Liver (tissue), 9 donors: Measurements from ENCODE around the gene SLC2A4. TPM values are rescaled to one million over a fixed set of nuclear protein-coding genes. Genes with fewer than 3 reads are reported as not detected.

Experiments used
- DNase-seq: peaks from one replicate; pipeline ENCODE4 v3.0.0-alpha.2; 2017; ENCODE audit warnings: low spot score
- H3K27ac ChIP-seq, 2 donors: one replicate each; pipeline ENCODE4 v1.7.0; 2013; ENCODE audit warnings: inconsistent platforms in 2 of 2, low read length in 2 of 2, control low read depth in 1 of 2, low read depth in 1 of 2, mild to moderate bottlenecking in 1 of 2
- H3K27me3 ChIP-seq, 4 donors: one replicate each; pipeline versions ENCODE4 v1.6.1 to v1.7.0; 2013; ENCODE audit warnings: low read length in 3 of 4, inconsistent platforms in 1 of 4, mild to moderate bottlenecking in 1 of 4, moderate library complexity in 1 of 4; ENCODE audit not compliant: control insufficient read depth in 4 of 4, insufficient read depth in 4 of 4
- H3K36me3 ChIP-seq, 4 donors: one replicate each; pipeline versions ENCODE4 v1.6.1 to v1.7.0; 2013; ENCODE audit warnings: low read length in 3 of 4, mild to moderate bottlenecking in 3 of 4, low read depth in 1 of 4, moderate library complexity in 1 of 4; ENCODE audit not compliant: control insufficient read depth in 4 of 4, insufficient read depth in 3 of 4
- H3K4me1 ChIP-seq, 4 donors: one replicate each; pipeline versions ENCODE4 v1.6.1 to v1.7.0; 2013; ENCODE audit warnings: low read length in 3 of 4, mild to moderate bottlenecking in 3 of 4, moderate library complexity in 1 of 4; ENCODE audit not compliant: control insufficient read depth in 4 of 4, insufficient read depth in 4 of 4
- H3K4me3 ChIP-seq, 3 donors: one replicate each; pipeline versions ENCODE4 v1.6.1 to v1.7.0; 2013; ENCODE audit warnings: low read length in 3 of 3, control low read depth in 1 of 3, low read depth in 1 of 3, mild to moderate bottlenecking in 1 of 3
- H3K9ac ChIP-seq, 2 donors: one replicate each; pipeline ENCODE4 v1.7.0; 2013; ENCODE audit warnings: low read length in 2 of 2, mild to moderate bottlenecking in 2 of 2, moderate library complexity in 2 of 2, control low read depth in 1 of 2, low read depth in 1 of 2
- H3K9me3 ChIP-seq, 4 donors: one replicate each; pipeline versions ENCODE4 v1.6.1 to v1.7.0; 2013; ENCODE audit warnings: low read length in 3 of 4; ENCODE audit not compliant: control insufficient read depth in 4 of 4
- EGR1 ChIP-seq, 2 donors: IDR thresholded peaks; 2 replicates each; pipeline ENCODE4 v1.6.1; 2016 to 2018; ENCODE audit warnings: antibody characterized with exemption in 2 of 2, low read depth in 2 of 2
- FOXA1 ChIP-seq: IDR thresholded peaks from 2 replicates; pipeline ENCODE4 v1.6.1; 2016; ENCODE audit warnings: antibody characterized with exemption
- FOXA2 ChIP-seq: IDR thresholded peaks from 2 replicates; pipeline ENCODE4 v1.6.1; 2016; ENCODE audit warnings: antibody characterized with exemption
- GABPA ChIP-seq, 2 donors: IDR thresholded peaks in 1 of 2; conservative IDR thresholded peaks in 1 of 2; 2 replicates each; pipeline ENCODE4 v1.6.1; 2016; ENCODE audit warnings: antibody characterized with exemption in 2 of 2, mild to moderate bottlenecking in 1 of 2, moderate library complexity in 1 of 2
- HNF4A ChIP-seq, 2 donors: conservative IDR thresholded peaks; 2 replicates each; pipeline ENCODE4 v1.6.1; 2016; ENCODE audit warnings: antibody characterized with exemption in 2 of 2, mild to moderate bottlenecking in 2 of 2
- HNF4G ChIP-seq: IDR thresholded peaks from 2 replicates; pipeline ENCODE4 v1.6.1; 2016; ENCODE audit warnings: antibody characterized with exemption
- JUND ChIP-seq, 2 donors: IDR thresholded peaks; 2 replicates each; pipeline ENCODE4 v1.6.1; 2016; ENCODE audit warnings: antibody characterized with exemption in 2 of 2
- NR2F2 ChIP-seq: IDR thresholded peaks from 2 replicates; pipeline ENCODE4 v1.6.1; 2016; ENCODE audit warnings: antibody characterized with exemption
- RAD21 ChIP-seq, 2 donors: IDR thresholded peaks; 2 replicates each; pipeline ENCODE4 v1.6.1; 2016; ENCODE audit warnings: antibody characterized with exemption in 2 of 2, mild to moderate bottlenecking in 2 of 2
- RXRA ChIP-seq, 2 donors: IDR thresholded peaks; 2 replicates each; pipeline ENCODE4 v1.6.1; 2017 to 2018; ENCODE audit warnings: antibody characterized with exemption in 2 of 2, mild to moderate bottlenecking in 1 of 2
- SP1 ChIP-seq: IDR thresholded peaks from 2 replicates; pipeline ENCODE4 v1.6.1; 2018; ENCODE audit warnings: antibody characterized with exemption, mild to moderate bottlenecking
- TAF1 ChIP-seq: conservative IDR thresholded peaks from 2 replicates; pipeline ENCODE4 v1.6.1; 2016; ENCODE audit warnings: antibody characterized with exemption, mild to moderate bottlenecking
- YY1 ChIP-seq: IDR thresholded peaks from 2 replicates; pipeline ENCODE4 v1.6.1; 2016; ENCODE audit warnings: antibody characterized with exemption, mild to moderate bottlenecking
- WGBS: extraction: QIAGEN DNeasy Blood & Tissue Kit; methylation state at CpG from one replicate; pipeline ENCODE4 v1.1.7; 2013; 5-methylcytosine and 5-hydroxymethylcytosine counted together
- polyA plus RNA-seq, 2 donors: library from polyadenylated mRNA; stranded (reverse) in 1 of 2; unstranded in 1 of 2; fragments of 200-250 nt in 1 of 2; fragments of >200 nt in 1 of 2; fragmentation: Nextera tagmentation in 1 of 2; extraction: Ambion mirVana in 1 of 2; gene quantifications; one replicate each; pipeline versions ENCODE4 v1.2.1 to v1.2.3, GENCODE V29; 2013 to 2015
- total RNA-seq, 2 donors: library from RNA; depleted of rRNA; stranded (reverse); fragments of >200 nt; gene quantifications; one replicate each; pipeline ENCODE4 v1.2.3, GENCODE V29; 2014
- TF ChIP-seq, protein P1 (sequence below): IDR thresholded peaks from 2 replicates; pipeline ENCODE4 v1.6.1; 2016; ENCODE audit warnings: antibody characterized with exemption, mild to moderate bottlenecking
- TF ChIP-seq, protein P2 (sequence below): IDR thresholded peaks from 2 replicates; pipeline ENCODE4 v1.6.1; 2016; ENCODE audit warnings: antibody characterized with exemption
- TF ChIP-seq, protein P3 (sequence below): IDR thresholded peaks from 2 replicates; pipeline ENCODE4 v1.6.1; 2016; ENCODE audit warnings: antibody characterized with exemption
- TF ChIP-seq, protein P4 (sequence below): fragments of 150-350 bp; IDR thresholded peaks from 2 replicates; pipeline ENCODE4 v1.5.1; 2017; ENCODE audit warnings: improper control_type of control experiment, low read depth, low read length; ENCODE audit not compliant: missing input control
- TF ChIP-seq, protein P5 (sequence below): IDR thresholded peaks from 2 replicates; pipeline ENCODE4 v1.6.1; 2016; ENCODE audit warnings: antibody characterized with exemption
- donor health status: healthy.
- donor health status: healthy.
- donor health status: healthy.
- donor health status: healthy.
- donor health status: healthy.

Gene SLC2A4
- total and polyA plus RNA-seq, 4 donors = 0.42 to 10.6 (median 1.6) TPM

DNA sequence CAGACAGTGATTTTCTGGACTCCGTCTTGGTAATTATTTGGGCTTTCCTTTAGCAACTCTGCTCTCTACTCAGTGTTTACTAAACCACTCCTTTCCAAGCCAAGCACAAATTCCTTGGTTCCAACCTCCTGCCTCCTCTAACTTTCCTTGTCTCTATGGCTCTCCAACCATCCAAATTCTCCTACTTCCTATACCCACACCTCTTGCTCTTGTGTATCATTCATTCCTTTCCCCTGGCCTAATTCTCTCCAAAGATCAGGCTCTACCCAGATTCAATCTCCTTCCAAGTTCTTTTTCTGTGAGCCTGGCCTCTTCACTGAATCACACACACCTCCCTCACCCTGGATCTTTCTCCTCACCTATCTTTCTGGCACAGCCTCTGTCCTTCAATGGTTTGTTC, 46.5 kb downstream of the SLC2A4 start (continued):
- TF ChIP-seq, protein P1, sequence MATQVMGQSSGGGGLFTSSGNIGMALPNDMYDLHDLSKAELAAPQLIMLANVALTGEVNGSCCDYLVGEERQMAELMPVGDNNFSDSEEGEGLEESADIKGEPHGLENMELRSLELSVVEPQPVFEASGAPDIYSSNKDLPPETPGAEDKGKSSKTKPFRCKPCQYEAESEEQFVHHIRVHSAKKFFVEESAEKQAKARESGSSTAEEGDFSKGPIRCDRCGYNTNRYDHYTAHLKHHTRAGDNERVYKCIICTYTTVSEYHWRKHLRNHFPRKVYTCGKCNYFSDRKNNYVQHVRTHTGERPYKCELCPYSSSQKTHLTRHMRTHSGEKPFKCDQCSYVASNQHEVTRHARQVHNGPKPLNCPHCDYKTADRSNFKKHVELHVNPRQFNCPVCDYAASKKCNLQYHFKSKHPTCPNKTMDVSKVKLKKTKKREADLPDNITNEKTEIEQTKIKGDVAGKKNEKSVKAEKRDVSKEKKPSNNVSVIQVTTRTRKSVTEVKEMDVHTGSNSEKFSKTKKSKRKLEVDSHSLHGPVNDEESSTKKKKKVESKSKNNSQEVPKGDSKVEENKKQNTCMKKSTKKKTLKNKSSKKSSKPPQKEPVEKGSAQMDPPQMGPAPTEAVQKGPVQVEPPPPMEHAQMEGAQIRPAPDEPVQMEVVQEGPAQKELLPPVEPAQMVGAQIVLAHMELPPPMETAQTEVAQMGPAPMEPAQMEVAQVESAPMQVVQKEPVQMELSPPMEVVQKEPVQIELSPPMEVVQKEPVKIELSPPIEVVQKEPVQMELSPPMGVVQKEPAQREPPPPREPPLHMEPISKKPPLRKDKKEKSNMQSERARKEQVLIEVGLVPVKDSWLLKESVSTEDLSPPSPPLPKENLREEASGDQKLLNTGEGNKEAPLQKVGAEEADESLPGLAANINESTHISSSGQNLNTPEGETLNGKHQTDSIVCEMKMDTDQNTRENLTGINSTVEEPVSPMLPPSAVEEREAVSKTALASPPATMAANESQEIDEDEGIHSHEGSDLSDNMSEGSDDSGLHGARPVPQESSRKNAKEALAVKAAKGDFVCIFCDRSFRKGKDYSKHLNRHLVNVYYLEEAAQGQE = no peak
- TF ChIP-seq RXRA (IDR thresholded peaks at IDR 0.05) = no peak

DNA sequence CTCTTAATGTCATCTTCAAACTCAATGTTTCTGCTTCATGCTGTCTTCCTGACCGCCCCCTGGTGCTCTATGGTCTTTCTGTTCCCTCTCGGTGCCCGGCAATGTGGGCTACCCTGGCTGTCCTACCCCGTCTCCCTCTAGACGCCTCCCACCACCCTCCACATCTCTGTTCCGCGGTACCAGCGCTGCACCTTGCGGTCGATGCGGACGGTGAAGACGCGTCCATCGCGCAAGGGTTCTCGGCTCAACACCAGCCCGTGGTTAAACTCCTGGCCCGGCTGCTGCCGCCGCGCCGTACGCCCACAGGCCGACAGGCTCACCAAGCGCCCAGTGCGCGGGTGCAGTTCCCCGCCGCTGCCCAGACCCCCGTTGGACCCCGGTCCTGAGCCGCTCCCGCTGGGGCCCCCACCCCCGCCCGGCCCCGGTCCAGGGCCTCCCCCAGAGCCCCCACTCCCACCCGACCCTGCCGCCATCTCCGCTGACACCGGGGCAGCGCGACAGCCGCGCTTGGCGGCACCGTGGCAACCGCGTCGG, 47.4 kb downstream of the SLC2A4 start, which contains the start of gene NEURL4:
Gene NEURL4 (minus strand): TSS at position 496 of the 534 bp plus-strand sequence. CDS start 23 bp downstream, at position 473.
- peaks cover 0 to 23% (median 8%) of the 10 kb centered on the region in 4 donors for H3K36me3 ChIP-seq
- H3K4me1 ChIP-seq = peaks cover 8 to 22% (median 15%) of the 10 kb centered on the region in 4 donors
- H3K4me3 ChIP-seq = peak within 1 kb of the TSS; percentile 70 to 93 (median 84)
- H3K27ac ChIP-seq = peak within 1 kb of the TSS; percentile 65 to 82
- under 1% methylated on average over 50 of the region's 50 CpGs for WGBS
- peak within 1 kb of the TSS; percentile 57 to 68 for H3K9ac ChIP-seq
- no peak for DNase-seq
- no peaks in the 10 kb centered on the region for H3K27me3 ChIP-seq
- no peaks in the 10 kb centered on the region for H3K9me3 ChIP-seq
- TF ChIP-seq RXRA (IDR thresholded peaks at IDR 0.05) = no peak
- TF ChIP-seq GABPA (IDR thresholded peaks at IDR 0.05 in 1 of 2, conservative IDR thresholded peaks at IDR 0.05 in 1 of 2) = no peak
- TF ChIP-seq, protein P2, sequence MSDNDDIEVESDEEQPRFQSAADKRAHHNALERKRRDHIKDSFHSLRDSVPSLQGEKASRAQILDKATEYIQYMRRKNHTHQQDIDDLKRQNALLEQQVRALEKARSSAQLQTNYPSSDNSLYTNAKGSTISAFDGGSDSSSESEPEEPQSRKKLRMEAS = no peak
- no peak for TF ChIP-seq NR2F2
- TF ChIP-seq FOXA2 = no peak
- TF ChIP-seq TAF1 = no peak
- TF ChIP-seq, protein P3, sequence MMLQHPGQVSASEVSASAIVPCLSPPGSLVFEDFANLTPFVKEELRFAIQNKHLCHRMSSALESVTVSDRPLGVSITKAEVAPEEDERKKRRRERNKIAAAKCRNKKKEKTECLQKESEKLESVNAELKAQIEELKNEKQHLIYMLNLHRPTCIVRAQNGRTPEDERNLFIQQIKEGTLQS = no peak
- no peak for TF ChIP-seq FOXA1
- TF ChIP-seq, protein P4, sequence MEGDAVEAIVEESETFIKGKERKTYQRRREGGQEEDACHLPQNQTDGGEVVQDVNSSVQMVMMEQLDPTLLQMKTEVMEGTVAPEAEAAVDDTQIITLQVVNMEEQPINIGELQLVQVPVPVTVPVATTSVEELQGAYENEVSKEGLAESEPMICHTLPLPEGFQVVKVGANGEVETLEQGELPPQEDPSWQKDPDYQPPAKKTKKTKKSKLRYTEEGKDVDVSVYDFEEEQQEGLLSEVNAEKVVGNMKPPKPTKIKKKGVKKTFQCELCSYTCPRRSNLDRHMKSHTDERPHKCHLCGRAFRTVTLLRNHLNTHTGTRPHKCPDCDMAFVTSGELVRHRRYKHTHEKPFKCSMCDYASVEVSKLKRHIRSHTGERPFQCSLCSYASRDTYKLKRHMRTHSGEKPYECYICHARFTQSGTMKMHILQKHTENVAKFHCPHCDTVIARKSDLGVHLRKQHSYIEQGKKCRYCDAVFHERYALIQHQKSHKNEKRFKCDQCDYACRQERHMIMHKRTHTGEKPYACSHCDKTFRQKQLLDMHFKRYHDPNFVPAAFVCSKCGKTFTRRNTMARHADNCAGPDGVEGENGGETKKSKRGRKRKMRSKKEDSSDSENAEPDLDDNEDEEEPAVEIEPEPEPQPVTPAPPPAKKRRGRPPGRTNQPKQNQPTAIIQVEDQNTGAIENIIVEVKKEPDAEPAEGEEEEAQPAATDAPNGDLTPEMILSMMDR = no peak
- TF ChIP-seq, protein P5, sequence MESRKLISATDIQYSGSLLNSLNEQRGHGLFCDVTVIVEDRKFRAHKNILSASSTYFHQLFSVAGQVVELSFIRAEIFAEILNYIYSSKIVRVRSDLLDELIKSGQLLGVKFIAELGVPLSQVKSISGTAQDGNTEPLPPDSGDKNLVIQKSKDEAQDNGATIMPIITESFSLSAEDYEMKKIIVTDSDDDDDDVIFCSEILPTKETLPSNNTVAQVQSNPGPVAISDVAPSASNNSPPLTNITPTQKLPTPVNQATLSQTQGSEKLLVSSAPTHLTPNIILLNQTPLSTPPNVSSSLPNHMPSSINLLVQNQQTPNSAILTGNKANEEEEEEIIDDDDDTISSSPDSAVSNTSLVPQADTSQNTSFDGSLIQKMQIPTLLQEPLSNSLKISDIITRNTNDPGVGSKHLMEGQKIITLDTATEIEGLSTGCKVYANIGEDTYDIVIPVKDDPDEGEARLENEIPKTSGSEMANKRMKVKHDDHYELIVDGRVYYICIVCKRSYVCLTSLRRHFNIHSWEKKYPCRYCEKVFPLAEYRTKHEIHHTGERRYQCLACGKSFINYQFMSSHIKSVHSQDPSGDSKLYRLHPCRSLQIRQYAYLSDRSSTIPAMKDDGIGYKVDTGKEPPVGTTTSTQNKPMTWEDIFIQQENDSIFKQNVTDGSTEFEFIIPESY = no peak
- no peak for TF ChIP-seq SP1
- no peak for TF ChIP-seq HNF4G
- no peak for TF ChIP-seq JUND (IDR thresholded peaks at IDR 0.05)
- no peak for TF ChIP-seq YY1
- no peak for TF ChIP-seq EGR1 (IDR thresholded peaks at IDR 0.05; ENCODE audit: low read depth in 2 of 2)
- no peak for TF ChIP-seq RAD21 (IDR thresholded peaks at IDR 0.05)
- no peak for TF ChIP-seq HNF4A (conservative IDR thresholded peaks at IDR 0.05)
- TF ChIP-seq, protein P1 = no peak
